Prostate gland (tissue), 2 donors: Measurements from ENCODE around the gene NCOA1. TPM values are rescaled to one million over a fixed set of nuclear protein-coding genes. Genes with fewer than 3 reads are reported as not detected.

Source experiments
- DNase-seq: peaks from one replicate; pipeline ENCODE4 v3.0.0-alpha.2; 2019; ENCODE audit warnings: low spot score
- H3K27ac ChIP-seq, 2 donors: fragments of 200-600 bp; sonication (generic); 2 replicates each; pipeline ENCODE4 v1.5.1; 2017 to 2019
- H3K27me3 ChIP-seq: fragments of 200-600 bp; sonication (generic); replicated peaks from 2 replicates; pipeline ENCODE4 v1.5.1; 2019; ENCODE audit not compliant: insufficient read depth
- H3K36me3 ChIP-seq, 2 donors: fragments of 200-600 bp; sonication (generic); 1 replicate in 1 of 2; 2 replicates in 1 of 2; pipeline versions ENCODE4 v1.5.1 to v1.8.1; 2017 to 2019
- H3K4me1 ChIP-seq: fragments of 200-600 bp; sonication (generic); replicated peaks from 2 replicates; pipeline ENCODE4 v1.5.1; 2019
- H3K4me3 ChIP-seq, 2 donors: fragments of 200-600 bp; sonication (generic); 2 replicates each; pipeline ENCODE4 v1.5.1; 2017 to 2019
- H3K9me3 ChIP-seq: fragments of 200-600 bp; sonication (generic); 2 replicates; pipeline ENCODE4 v1.5.1; 2017
- POLR2A ChIP-seq: fragments of 450-650 bp; IDR thresholded peaks from one replicate; pipeline ENCODE4 v1.6.1; 2016; ENCODE audit warnings: antibody characterized with exemption, mild to moderate bottlenecking
- POLR2AphosphoS5 ChIP-seq: sonication (generic); formaldehyde crosslinking; IDR thresholded peaks from one replicate; pipeline ENCODE4 v1.6.1; 2017; ENCODE audit warnings: antibody characterized with exemption
- WGBS: methylation state at CpG from one replicate; pipeline ENCODE4 v1.1.5; 2018; 5-methylcytosine and 5-hydroxymethylcytosine counted together
- intact Hi-C: fragments of 100-400 bp; cut with DNase I; formaldehyde crosslinking; loops from one replicate; pipeline ENCODE4 v1.14.2; 2022
- total RNA-seq, 2 donors: library from RNA; depleted of rRNA; stranded (reverse); fragments of >200 nt; gene quantifications; one replicate each; pipeline ENCODE4 v1.1.0, GENCODE V29; 2016
- TF ChIP-seq, protein P1 (sequence below), 4 experiments: fragments of 200-600 bp in 2 of 4; fragments of 450-650 bp in 2 of 4; sonication (generic) in 2 of 4; IDR thresholded peaks; 1 replicate in 3 of 4; 2 replicates in 1 of 4; pipeline ENCODE4 v1.5.1; 2016 to 2019; ENCODE audit warnings: antibody characterized with exemption in 4 of 4, mild to moderate bottlenecking in 2 of 4, moderate library complexity in 2 of 4

Gene NCOA1
- total RNA-seq, 2 donors from 2014 or later: 24.9 to 72.4 TPM

- Histone ChIP-seq H3K9me3 (no peaks in the 10 kb centered on the region), H3K4me1 (no peaks in the 10 kb centered on the region), H3K4me3 (no peak overlapping the region), H3K36me3 (no peaks in the 10 kb centered on the region), H3K27ac (no peak overlapping the region), H3K27me3 (no peaks in the 10 kb centered on the region)
- DNase-seq: no peak
- intact Hi-C loops: no loop called here
- 96% methylated on average over 7 of the region's 7 CpGs for WGBS
- TF ChIP-seq POLR2A: no peak
- no peak for TF ChIP-seq POLR2AphosphoS5
- TF ChIP-seq, protein P1, sequence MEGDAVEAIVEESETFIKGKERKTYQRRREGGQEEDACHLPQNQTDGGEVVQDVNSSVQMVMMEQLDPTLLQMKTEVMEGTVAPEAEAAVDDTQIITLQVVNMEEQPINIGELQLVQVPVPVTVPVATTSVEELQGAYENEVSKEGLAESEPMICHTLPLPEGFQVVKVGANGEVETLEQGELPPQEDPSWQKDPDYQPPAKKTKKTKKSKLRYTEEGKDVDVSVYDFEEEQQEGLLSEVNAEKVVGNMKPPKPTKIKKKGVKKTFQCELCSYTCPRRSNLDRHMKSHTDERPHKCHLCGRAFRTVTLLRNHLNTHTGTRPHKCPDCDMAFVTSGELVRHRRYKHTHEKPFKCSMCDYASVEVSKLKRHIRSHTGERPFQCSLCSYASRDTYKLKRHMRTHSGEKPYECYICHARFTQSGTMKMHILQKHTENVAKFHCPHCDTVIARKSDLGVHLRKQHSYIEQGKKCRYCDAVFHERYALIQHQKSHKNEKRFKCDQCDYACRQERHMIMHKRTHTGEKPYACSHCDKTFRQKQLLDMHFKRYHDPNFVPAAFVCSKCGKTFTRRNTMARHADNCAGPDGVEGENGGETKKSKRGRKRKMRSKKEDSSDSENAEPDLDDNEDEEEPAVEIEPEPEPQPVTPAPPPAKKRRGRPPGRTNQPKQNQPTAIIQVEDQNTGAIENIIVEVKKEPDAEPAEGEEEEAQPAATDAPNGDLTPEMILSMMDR (IDR thresholded peaks at IDR 0.05): no peak
Observed at GRCh38 chr2:24749069-24749691, 258.1 kb downstream of the NCOA1 start.

GRCh38 chr2:24754985-24755705 lies 264.1 kb downstream of the NCOA1 start:
- no peak for DNase-seq
- no peaks in the 10 kb centered on the region for H3K4me1 ChIP-seq
- H3K27me3 ChIP-seq: no peaks in the 10 kb centered on the region
- no peaks in the 10 kb centered on the region for H3K36me3 ChIP-seq
- WGBS: 80% methylated on average over 3 of the region's 3 CpGs
- H3K4me3 ChIP-seq: no peak overlapping the region
- no peaks in the 10 kb centered on the region for H3K9me3 ChIP-seq
- H3K27ac ChIP-seq: no peak overlapping the region
- intact Hi-C loops: no loop called here
- TF ChIP-seq POLR2A (no peak), POLR2AphosphoS5 (no peak)
- TF ChIP-seq, protein P1 (IDR thresholded peaks at IDR 0.05): no peak

DNA sequence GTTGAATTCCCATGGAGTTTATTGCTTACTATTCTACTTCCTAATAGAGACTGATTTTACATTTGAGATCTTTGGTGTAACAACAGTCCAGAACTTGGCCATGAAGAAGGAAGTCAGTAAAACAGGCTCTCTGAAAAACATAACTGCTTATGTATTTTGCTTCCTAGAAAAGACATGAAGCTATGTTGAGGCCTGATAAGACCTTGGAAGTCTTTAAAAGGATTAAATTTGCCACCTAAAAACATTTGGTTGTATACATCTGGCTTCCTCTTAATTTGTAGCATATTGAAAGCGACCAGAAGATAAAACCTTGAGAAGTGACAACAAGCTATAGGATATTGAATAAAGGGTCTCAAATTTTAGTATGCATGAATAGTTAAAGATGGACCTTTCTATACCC lies 265.7 kb downstream of the NCOA1 start:
- DNase-seq: no peak
- Histone ChIP-seq H3K4me1 (no peaks in the 10 kb centered on the region), H3K27ac (no peak overlapping the region), H3K4me3 (no peak overlapping the region), H3K36me3 (no peaks in the 10 kb centered on the region), H3K27me3 (no peaks in the 10 kb centered on the region), H3K9me3 (no peaks in the 10 kb centered on the region)
- intact Hi-C loops: no loop called here
- 98% methylated on average over 1 of the region's 1 CpG for WGBS
- TF ChIP-seq POLR2AphosphoS5 (no peak), POLR2A (no peak)
- TF ChIP-seq, protein P1 (IDR thresholded peaks at IDR 0.05): no peak

DNA sequence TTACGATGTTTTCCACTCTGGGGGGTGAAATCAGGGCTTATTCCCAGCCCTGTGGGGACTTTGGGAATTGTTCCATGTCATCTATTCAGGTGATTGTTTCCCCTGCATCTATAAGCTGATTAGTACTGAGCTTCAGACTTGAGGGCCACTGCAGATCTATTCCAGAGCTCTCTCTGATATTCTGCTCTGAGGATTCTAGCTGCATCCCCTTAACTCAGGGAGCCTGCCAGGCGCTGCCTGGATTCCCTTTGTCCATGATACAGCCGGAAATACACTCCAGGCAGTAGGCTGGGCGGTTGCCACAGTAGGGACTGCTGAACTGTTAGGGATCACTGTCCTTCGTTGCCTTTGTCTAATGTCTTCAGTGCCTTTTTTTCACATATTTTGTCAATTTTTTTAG lies 270.8 kb downstream of the NCOA1 start:
- TF ChIP-seq POLR2AphosphoS5 (no peak), POLR2A (no peak)
- TF ChIP-seq, protein P1 (IDR thresholded peaks at IDR 0.05): no peak
- 92% methylated on average over 5 of the region's 5 CpGs for WGBS
- H3K9me3 ChIP-seq: no peaks in the 10 kb centered on the region
- no peaks in the 10 kb centered on the region for H3K27me3 ChIP-seq
- H3K4me3 ChIP-seq: no peak overlapping the region
- intact Hi-C loops: no loop called here
- no peaks in the 10 kb centered on the region for H3K4me1 ChIP-seq
- H3K36me3 ChIP-seq: no peaks in the 10 kb centered on the region
- H3K27ac ChIP-seq: no peak overlapping the region
- DNase-seq: no peak

- H3K9me3 ChIP-seq: no peaks in the 10 kb centered on the region
- H3K4me3 ChIP-seq: no peak overlapping the region
- 54% methylated on average over 2 of the region's 2 CpGs for WGBS
- DNase-seq: no peak
- TF ChIP-seq, protein P1 (IDR thresholded peaks at IDR 0.05): no peak
- no peak for TF ChIP-seq POLR2AphosphoS5
- no peak for TF ChIP-seq POLR2A
- no peaks in the 10 kb centered on the region for H3K36me3 ChIP-seq
- no peaks in the 10 kb centered on the region for H3K4me1 ChIP-seq
- intact Hi-C loops: no loop called here
- H3K27ac ChIP-seq: no peak overlapping the region
- H3K27me3 ChIP-seq: no peaks in the 10 kb centered on the region
Observed at GRCh38 chr2:24762518-24762917, 271.5 kb downstream of the NCOA1 start.
